Osteocyte (in vitro differentiated cells): ENCODE data around the gene GLOD4. TPM values are rescaled to one million over a fixed set of nuclear protein-coding genes. Genes with fewer than 3 reads are reported as not detected.
"Not testable (repeated sequence)": the region's sequence is repeated elsewhere in the genome, so short reads cannot be mapped to it uniquely, and the experiment has no call there.

Source experiments
- DNase-seq: peaks from one replicate; pipeline ENCODE4 v3.0.0; 2021; ENCODE audit warnings: mixed read lengths; ENCODE audit not compliant: unreplicated experiment; ENCODE audit errors: extremely low spot score
- H3K27ac Mint-ChIP-seq: one replicate; pipeline ENCODE4 v1.8.0; 2021; ENCODE audit warnings: mild to moderate bottlenecking, mixed read lengths; ENCODE audit not compliant: unreplicated experiment
- H3K27me3 Mint-ChIP-seq: one replicate; pipeline ENCODE4 v1.8.0; 2021; ENCODE audit warnings: mixed read lengths; ENCODE audit not compliant: unreplicated experiment
- H3K36me3 Mint-ChIP-seq: one replicate; pipeline ENCODE4 v1.8.0; 2021; ENCODE audit warnings: mixed read lengths; ENCODE audit not compliant: unreplicated experiment
- H3K4me1 Mint-ChIP-seq: one replicate; pipeline ENCODE4 v1.8.0; 2021; ENCODE audit warnings: mixed read lengths; ENCODE audit not compliant: unreplicated experiment
- H3K4me3 Mint-ChIP-seq: one replicate; pipeline ENCODE4 v1.8.0; 2021; ENCODE audit warnings: mild to moderate bottlenecking, moderate library complexity, mixed read lengths; ENCODE audit not compliant: unreplicated experiment
- H3K9me3 Mint-ChIP-seq: one replicate; pipeline ENCODE4 v1.8.0; 2021; ENCODE audit warnings: mixed read lengths; ENCODE audit not compliant: unreplicated experiment
- CTCF ChIP-seq: fragments of 200-600 bp; sonication (generic); IDR thresholded peaks from 2 replicates; pipeline ENCODE4 v1.5.0; 2021; ENCODE audit warnings: antibody characterized with exemption, mild to moderate bottlenecking, moderate library complexity
- total RNA-seq: library from RNA; stranded (reverse); gene quantifications from 2 replicates; pipeline ENCODE4 v1.2.1, GENCODE V29; 2021

GLOD4 gene
- total RNA-seq, 1 donor from 2014 or later: 63.4 TPM

GRCh38 chr17:773467-774312 is 8.4 kb downstream of the GLOD4 start:
- DNase-seq: no peak
- H3K27me3 Mint-ChIP-seq: no peaks in the 10 kb centered on the region
- peak overlapping the region; percentile 74 for H3K27ac Mint-ChIP-seq
- peaks cover 54% of the 10 kb centered on the region for H3K36me3 Mint-ChIP-seq
- peaks cover 21% of the 10 kb centered on the region for H3K4me1 Mint-ChIP-seq
- no peak for TF ChIP-seq CTCF
- H3K4me3 Mint-ChIP-seq: no peak overlapping the region
- no peaks in the 10 kb centered on the region for H3K9me3 Mint-ChIP-seq

DNA sequence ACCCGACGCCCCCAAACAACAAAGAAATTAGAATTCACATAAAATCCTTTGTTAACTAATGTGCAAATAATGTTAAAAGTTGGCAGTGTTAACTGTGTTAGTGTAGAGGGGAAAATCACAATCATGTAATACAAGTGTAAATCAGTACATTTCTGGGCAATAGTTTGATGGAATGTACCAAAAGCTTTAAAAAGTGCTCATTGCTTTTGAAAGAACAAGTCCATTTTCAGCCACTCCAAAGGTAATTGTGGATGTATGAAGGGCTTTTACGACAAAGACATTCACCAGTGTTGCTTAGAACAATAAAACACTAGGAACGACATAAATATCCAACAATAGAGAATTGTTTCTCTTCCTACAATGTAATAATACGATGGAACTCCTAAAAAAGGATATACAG is 9.1 kb downstream of the GLOD4 start:
- Mint-ChIP-seq H3K27me3 (no peaks in the 10 kb centered on the region), H3K9me3 (no peaks in the 10 kb centered on the region), H3K36me3 (peaks cover 51% of the 10 kb centered on the region), H3K4me1 (peaks cover 21% of the 10 kb centered on the region), H3K27ac (no peak overlapping the region), H3K4me3 (no peak overlapping the region)
- no peak for TF ChIP-seq CTCF
- DNase-seq: no peak

DNA sequence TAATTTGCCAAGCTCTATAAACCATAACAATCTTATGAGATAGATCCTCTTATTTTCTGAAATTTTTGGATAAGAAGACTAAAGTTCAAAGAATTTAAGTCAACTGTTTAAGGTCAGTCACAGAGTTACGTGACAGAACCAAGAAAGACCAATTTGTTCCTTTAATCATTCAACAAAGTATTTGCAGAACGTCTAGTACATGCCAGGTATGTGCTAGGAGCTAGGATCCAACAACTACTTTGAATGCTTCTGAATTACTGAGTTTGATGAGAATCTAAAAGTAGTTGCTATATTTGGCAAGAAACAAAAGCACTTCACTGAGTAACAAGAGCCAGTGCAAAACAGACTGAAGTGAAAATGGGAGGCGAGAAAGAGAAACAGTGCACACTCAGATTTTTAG is 15.0 kb downstream of the GLOD4 start:
- H3K9me3 Mint-ChIP-seq: no peaks in the 10 kb centered on the region
- H3K4me1 Mint-ChIP-seq: no peaks in the 10 kb centered on the region
- no peaks in the 10 kb centered on the region for H3K27me3 Mint-ChIP-seq
- TF ChIP-seq CTCF: no peak
- peaks cover 49% of the 10 kb centered on the region for H3K36me3 Mint-ChIP-seq
- no peak for DNase-seq
- H3K4me3 Mint-ChIP-seq: no peak overlapping the region
- no peak overlapping the region for H3K27ac Mint-ChIP-seq

DNA sequence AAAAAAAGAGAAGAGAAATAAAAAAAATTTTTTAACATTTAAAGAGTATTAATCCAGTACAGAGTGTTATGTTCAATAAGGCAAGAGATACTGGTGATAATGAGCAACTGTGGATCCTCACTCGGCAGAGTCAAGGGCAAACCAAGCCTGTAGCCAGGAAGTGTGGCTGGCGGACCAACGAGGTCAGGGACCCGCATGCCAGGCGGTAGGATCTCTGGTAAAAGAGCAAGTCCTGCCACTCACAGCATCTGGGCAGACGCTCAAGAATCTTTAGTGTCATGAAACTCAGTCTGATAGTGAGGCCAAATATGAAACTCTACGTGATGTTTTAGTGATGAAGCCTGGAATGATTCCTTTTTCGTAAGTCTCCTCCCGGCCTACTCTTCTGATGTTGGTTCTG is 21.7 kb downstream of the GLOD4 start:
- no peak for TF ChIP-seq CTCF
- Mint-ChIP-seq H3K36me3 (peaks cover 46% of the 10 kb centered on the region), H3K9me3 (no peaks in the 10 kb centered on the region), H3K27me3 (no peaks in the 10 kb centered on the region), H3K27ac (no peak overlapping the region), H3K4me1 (no peaks in the 10 kb centered on the region), H3K4me3 (no peak overlapping the region)
- no peak for DNase-seq

DNA sequence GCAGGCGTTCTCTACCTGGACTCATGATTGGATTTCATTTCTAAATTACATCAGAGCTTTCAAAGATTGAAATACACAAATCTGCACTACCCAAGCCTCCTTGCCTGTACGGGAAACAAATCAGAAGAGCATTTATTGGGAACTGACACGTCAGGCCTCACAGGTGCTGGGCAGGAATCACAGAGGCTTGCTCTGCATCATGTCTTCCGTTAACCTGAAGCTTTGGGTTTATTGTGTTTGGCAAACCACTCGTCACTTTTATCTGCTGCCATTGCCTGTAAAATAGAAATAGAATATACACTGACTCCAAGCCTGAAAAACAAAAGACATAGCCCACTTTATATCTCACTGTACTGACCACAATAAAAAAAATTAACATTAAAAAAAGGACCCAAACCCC is 22.1 kb downstream of the GLOD4 start:
- no peaks in the 10 kb centered on the region for H3K9me3 Mint-ChIP-seq
- H3K4me3 Mint-ChIP-seq: no peak overlapping the region
- no peaks in the 10 kb centered on the region for H3K27me3 Mint-ChIP-seq
- H3K27ac Mint-ChIP-seq: no peak overlapping the region
- no peak for TF ChIP-seq CTCF
- no peak for DNase-seq
- H3K36me3 Mint-ChIP-seq: peaks cover 42% of the 10 kb centered on the region
- no peaks in the 10 kb centered on the region for H3K4me1 Mint-ChIP-seq

- not testable (repeated sequence) for H3K27ac Mint-ChIP-seq, DNase-seq, H3K9me3 Mint-ChIP-seq, H3K27me3 Mint-ChIP-seq, H3K4me3 Mint-ChIP-seq
- peaks cover 25% of the 10 kb centered on the region for H3K36me3 Mint-ChIP-seq
- peaks cover 12% of the 10 kb centered on the region for H3K4me1 Mint-ChIP-seq
Measured at GRCh38 chr17:756010-756567, 26.0 kb downstream of the GLOD4 start.

DNA sequence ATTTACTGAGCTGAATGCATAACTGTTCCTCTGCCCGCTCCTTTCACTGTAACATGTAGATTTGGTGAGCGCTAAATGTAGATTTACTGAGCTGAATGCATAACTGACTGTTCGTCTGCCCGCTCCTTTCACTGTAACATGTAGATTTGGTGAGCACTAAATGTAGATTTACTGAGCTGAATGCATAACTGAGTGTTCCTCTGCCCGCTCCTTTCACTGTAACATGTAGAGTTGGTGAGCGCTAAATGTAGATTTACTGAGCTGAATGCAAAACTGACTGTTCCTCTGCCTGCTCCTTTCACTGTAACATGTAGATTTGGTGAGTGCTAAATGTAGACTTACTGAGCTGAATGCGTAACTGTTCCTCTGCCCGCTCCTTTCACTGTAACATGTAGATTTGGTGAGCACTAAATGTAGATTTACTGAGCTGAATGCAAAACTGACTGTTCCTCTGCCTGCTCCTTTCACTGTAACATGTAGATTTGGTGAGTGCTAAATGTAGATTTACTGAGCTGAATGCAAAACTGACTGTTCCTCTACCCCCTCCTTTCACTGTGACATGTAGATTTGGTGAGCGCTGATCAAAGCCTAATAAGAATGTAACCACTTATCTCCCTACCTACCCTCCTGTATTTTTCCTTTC is 26.6 kb downstream of the GLOD4 start:
- peaks cover 19% of the 10 kb centered on the region for H3K4me1 Mint-ChIP-seq
- not testable (repeated sequence) for H3K4me3 Mint-ChIP-seq, H3K9me3 Mint-ChIP-seq, H3K27ac Mint-ChIP-seq, H3K27me3 Mint-ChIP-seq, DNase-seq
- H3K36me3 Mint-ChIP-seq: peaks cover 25% of the 10 kb centered on the region
